GM12891 (cell line): ENCODE measurements around the gene PLOD1.
"Not testable (repeated sequence)": the region's sequence is repeated elsewhere in the genome, so short reads cannot be mapped to it uniquely, and the experiment has no call there.

Source experiments
- POLR2A ChIP-seq: IDR thresholded peaks from 2 replicates; pipeline ENCODE4 v1.6.1; 2011; ENCODE audit warnings: low read depth, low read length, control low read depth
- POLR2AphosphoS5 ChIP-seq: IDR thresholded peaks from 2 replicates; pipeline ENCODE4 v1.6.1; 2011; ENCODE audit warnings: low read depth, low read length, control low read depth

- not testable (repeated sequence) for TF ChIP-seq POLR2A, POLR2AphosphoS5
Measured at GRCh38 chr1:11925196-11925937, 9.2 kb upstream of the PLOD1 start.
